Breast epithelium (tissue), 3 donors: ENCODE measurements around the gene RELN.

Source experiments
- CTCF ChIP-seq, 3 donors: fragments of 450-650 bp; IDR thresholded peaks; one replicate each; pipeline ENCODE4 v1.5.1; 2016 to 2017; ENCODE audit warnings: antibody characterized with exemption in 3 of 3, mild to moderate bottlenecking in 3 of 3, moderate library complexity in 3 of 3
- POLR2AphosphoS5 ChIP-seq, 3 donors: sonication (generic); formaldehyde crosslinking; IDR thresholded peaks; one replicate each; pipeline ENCODE4 v1.6.1; 2017; ENCODE audit warnings: antibody characterized with exemption in 3 of 3

- TF ChIP-seq POLR2AphosphoS5 (IDR thresholded peaks at IDR 0.05) (no peak), CTCF (IDR thresholded peaks at IDR 0.05) (no peak)
These were observed 301.5 kb downstream of the RELN start for GRCh38 chr7:103687951-103688350.
